GM23338 (cell line): Measurements from ENCODE around the gene FARS2. TPM values are rescaled to one million over a fixed set of nuclear protein-coding genes. Genes with fewer than 3 reads are reported as not detected.

Experiments
- ATAC-seq: fragments of 200-7000 bp; cut with Tn5 transposase; 3 replicates; pipeline ENCODE4 v1.9.1; 2020
- DNase-seq: peaks from one replicate; pipeline ENCODE4 v3.0.0-alpha.2; 2015; ENCODE audit warnings: low spot score
- H2AFZ ChIP-seq: fragments of 200-600 bp; sonication (generic); 2 replicates; pipeline ENCODE4 v1.8.0; 2016; ENCODE audit warnings: antibody characterized with exemption, mild to moderate bottlenecking, moderate library complexity
- H3F3A ChIP-seq: fragments of 200-600 bp; sonication (generic); replicated peaks from 2 replicates; pipeline ENCODE4 v1.8.0; 2017; ENCODE audit warnings: antibody characterized with exemption, mixed run types, low read depth
- H3K27ac ChIP-seq: fragments of 200-600 bp; sonication (generic); 2 replicates; pipeline ENCODE4 v1.6.1; 2016; ENCODE audit warnings: low read depth
- H3K27me3 ChIP-seq: fragments of 200-600 bp; sonication (generic); 2 replicates; pipeline ENCODE4 v1.8.0; 2016; ENCODE audit warnings: mild to moderate bottlenecking, mixed run types, moderate library complexity; ENCODE audit not compliant: insufficient read depth
- H3K36me3 ChIP-seq: fragments of 200-600 bp; sonication (generic); 2 replicates; pipeline ENCODE4 v1.8.0; 2016; ENCODE audit warnings: mild to moderate bottlenecking; ENCODE audit not compliant: insufficient read depth
- H3K4me1 ChIP-seq: fragments of 200-600 bp; sonication (generic); 2 replicates; pipeline ENCODE4 v1.8.0; 2016; ENCODE audit warnings: mild to moderate bottlenecking, moderate library complexity; ENCODE audit not compliant: insufficient read depth
- H3K4me2 ChIP-seq: fragments of 200-600 bp; sonication (generic); 2 replicates; pipeline ENCODE4 v1.7.1; 2017; ENCODE audit warnings: mixed run types
- H3K4me3 ChIP-seq: fragments of 200-600 bp; sonication (generic); 2 replicates; pipeline ENCODE4 v1.6.1; 2016; ENCODE audit warnings: mixed run types
- H3K79me2 ChIP-seq: fragments of 200-600 bp; sonication (generic); replicated peaks from 2 replicates; pipeline ENCODE4 v1.8.0; 2017; ENCODE audit warnings: mild to moderate bottlenecking; ENCODE audit not compliant: insufficient read depth
- H3K9me2 ChIP-seq: fragments of 200-600 bp; sonication (generic); 2 replicates; pipeline ENCODE4 v1.8.0; 2017; ENCODE audit not compliant: insufficient read depth
- H4K20me1 ChIP-seq: fragments of 200-600 bp; sonication (generic); replicated peaks from 2 replicates; pipeline ENCODE4 v1.8.0; 2017; ENCODE audit warnings: mild to moderate bottlenecking; ENCODE audit not compliant: insufficient read depth
- H3K27ac Mint-ChIP-seq: 2 replicates; pipeline ENCODE4 v1.8.0; 2020; ENCODE audit warnings: inconsistent platforms, mild to moderate bottlenecking, moderate library complexity, mixed read lengths
- H3K27me3 Mint-ChIP-seq: 3 replicates; pipeline ENCODE4 v1.8.0; 2022; ENCODE audit warnings: low read depth, mild to moderate bottlenecking, moderate library complexity, mixed read lengths, inconsistent platforms; ENCODE audit not compliant: insufficient read depth, poor library complexity
- H3K36me3 Mint-ChIP-seq: 3 replicates; pipeline ENCODE4 v1.8.0; 2021; ENCODE audit warnings: low read depth, mild to moderate bottlenecking, inconsistent platforms, moderate library complexity, mixed read lengths
- H3K4me1 Mint-ChIP-seq: 3 replicates; pipeline ENCODE4 v1.8.0; 2020; ENCODE audit warnings: mild to moderate bottlenecking, inconsistent platforms, mixed read lengths
- H3K4me3 Mint-ChIP-seq: 3 replicates; pipeline ENCODE4 v1.8.0; 2021; ENCODE audit warnings: moderate library complexity, mild to moderate bottlenecking, inconsistent platforms, mixed read lengths
- H3K9me3 Mint-ChIP-seq: 3 replicates; pipeline ENCODE4 v1.8.0; 2020; ENCODE audit warnings: moderate library complexity, mild to moderate bottlenecking, inconsistent platforms, mixed read lengths
- CREB1 ChIP-seq: fragments of 250-450 bp; sonication (Bioruptor Pico); IDR thresholded peaks from 2 replicates; pipeline ENCODE4 v1.5.0; 2020; ENCODE audit warnings: low read depth, mild to moderate bottlenecking, moderate library complexity
- ETS1 ChIP-seq: IDR thresholded peaks from 2 replicates; pipeline ENCODE4 v1.6.1; 2016; ENCODE audit warnings: antibody characterized with exemption
- EZH2 ChIP-seq: fragments of 200-600 bp; sonication (generic); IDR thresholded peaks from one replicate; pipeline ENCODE4 v1.8.0; 2017; ENCODE audit warnings: antibody characterized with exemption, mild to moderate bottlenecking, low read depth; ENCODE audit not compliant: unreplicated experiment
- EZH2phosphoT487 ChIP-seq: fragments of 200-600 bp; sonication (generic); IDR thresholded peaks from one replicate; pipeline ENCODE4 v1.8.1; 2018; ENCODE audit warnings: antibody characterized with exemption; ENCODE audit not compliant: unreplicated experiment
- POLR2AphosphoS5 ChIP-seq: IDR thresholded peaks from 2 replicates; pipeline ENCODE4 v1.6.1; 2016; ENCODE audit warnings: antibody characterized with exemption, low read depth
- STAT1 ChIP-seq: IDR thresholded peaks from one replicate; pipeline ENCODE4 v1.6.1; 2016; ENCODE audit warnings: antibody characterized with exemption; ENCODE audit not compliant: unreplicated experiment
- ZNF114 ChIP-seq: fragments of 250-450 bp; sonication (Bioruptor Pico); IDR thresholded peaks from 2 replicates; pipeline ENCODE4 v1.5.0; 2020; ENCODE audit warnings: mild to moderate bottlenecking, moderate library complexity
- ZNF331 ChIP-seq: fragments of 250-450 bp; sonication (Bioruptor Pico); IDR thresholded peaks from 2 replicates; pipeline ENCODE4 v1.5.0; 2020; ENCODE audit warnings: low read depth, mild to moderate bottlenecking, moderate library complexity
- ZNF462 ChIP-seq: fragments of 250-450 bp; sonication (Bioruptor Pico); IDR thresholded peaks from 2 replicates; pipeline ENCODE4 v1.5.0; 2020; ENCODE audit warnings: mild to moderate bottlenecking, moderate library complexity
- polyA plus RNA-seq: library from polyadenylated mRNA; unstranded; fragments of >200 nt; fragmentation: Nextera tagmentation; extraction: Ambion mirVana; gene quantifications from 2 replicates; pipeline ENCODE4 v1.2.1, GENCODE V29; 2016
- total RNA-seq: library from RNA; depleted of rRNA; stranded (reverse); fragments of >200 nt; shearing (Covaris generic); gene quantifications from 2 replicates; pipeline ENCODE4 v1.2.3, GENCODE V29; 2014
- TF ChIP-seq, protein P1 (sequence below): IDR thresholded peaks from one replicate; pipeline ENCODE4 v1.6.1; 2018; ENCODE audit warnings: antibody characterized with exemption; ENCODE audit not compliant: unreplicated experiment

FARS2 gene
- total and polyA plus RNA-seq, 2 experiments from 2014 or later = 7.6 to 19.0 TPM

DNA sequence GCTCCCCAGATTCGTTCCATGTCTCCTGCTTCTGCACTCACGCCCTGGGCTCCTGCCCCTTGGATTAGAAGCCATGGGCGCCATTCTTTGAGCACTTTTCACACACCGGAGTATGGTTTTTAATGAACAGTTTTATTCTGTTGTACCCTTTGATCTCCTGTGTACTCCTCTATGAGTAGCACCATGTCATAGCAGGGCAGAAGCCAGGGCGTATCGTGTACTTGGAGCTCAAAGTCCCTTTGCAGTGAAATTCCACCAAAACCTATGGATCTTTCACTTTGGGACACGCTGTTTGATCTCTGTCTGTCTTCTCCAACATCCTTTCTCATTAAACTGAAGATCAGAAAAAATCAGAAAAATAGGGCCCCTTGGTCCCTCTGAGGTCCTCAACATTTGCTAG lies 470.1 kb downstream of the FARS2 start (continued):
- TF ChIP-seq, protein P1, sequence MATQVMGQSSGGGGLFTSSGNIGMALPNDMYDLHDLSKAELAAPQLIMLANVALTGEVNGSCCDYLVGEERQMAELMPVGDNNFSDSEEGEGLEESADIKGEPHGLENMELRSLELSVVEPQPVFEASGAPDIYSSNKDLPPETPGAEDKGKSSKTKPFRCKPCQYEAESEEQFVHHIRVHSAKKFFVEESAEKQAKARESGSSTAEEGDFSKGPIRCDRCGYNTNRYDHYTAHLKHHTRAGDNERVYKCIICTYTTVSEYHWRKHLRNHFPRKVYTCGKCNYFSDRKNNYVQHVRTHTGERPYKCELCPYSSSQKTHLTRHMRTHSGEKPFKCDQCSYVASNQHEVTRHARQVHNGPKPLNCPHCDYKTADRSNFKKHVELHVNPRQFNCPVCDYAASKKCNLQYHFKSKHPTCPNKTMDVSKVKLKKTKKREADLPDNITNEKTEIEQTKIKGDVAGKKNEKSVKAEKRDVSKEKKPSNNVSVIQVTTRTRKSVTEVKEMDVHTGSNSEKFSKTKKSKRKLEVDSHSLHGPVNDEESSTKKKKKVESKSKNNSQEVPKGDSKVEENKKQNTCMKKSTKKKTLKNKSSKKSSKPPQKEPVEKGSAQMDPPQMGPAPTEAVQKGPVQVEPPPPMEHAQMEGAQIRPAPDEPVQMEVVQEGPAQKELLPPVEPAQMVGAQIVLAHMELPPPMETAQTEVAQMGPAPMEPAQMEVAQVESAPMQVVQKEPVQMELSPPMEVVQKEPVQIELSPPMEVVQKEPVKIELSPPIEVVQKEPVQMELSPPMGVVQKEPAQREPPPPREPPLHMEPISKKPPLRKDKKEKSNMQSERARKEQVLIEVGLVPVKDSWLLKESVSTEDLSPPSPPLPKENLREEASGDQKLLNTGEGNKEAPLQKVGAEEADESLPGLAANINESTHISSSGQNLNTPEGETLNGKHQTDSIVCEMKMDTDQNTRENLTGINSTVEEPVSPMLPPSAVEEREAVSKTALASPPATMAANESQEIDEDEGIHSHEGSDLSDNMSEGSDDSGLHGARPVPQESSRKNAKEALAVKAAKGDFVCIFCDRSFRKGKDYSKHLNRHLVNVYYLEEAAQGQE = no peak
- no peak for TF ChIP-seq ZNF331 (CRISPR knock-in tag)

GRCh38 chr6:5732496-5732895 lies 471.2 kb downstream of the FARS2 start:
- ATAC-seq = no peak
- no peak overlapping the region for H3K4me3 Mint-ChIP-seq
- H3K4me1 Mint-ChIP-seq = peaks cover 22% of the 10 kb centered on the region
- no peak for TF ChIP-seq ETS1
- no peak for TF ChIP-seq ZNF331 (CRISPR knock-in tag)
- no peak for TF ChIP-seq EZH2
- no peak for TF ChIP-seq POLR2AphosphoS5
- no peak for TF ChIP-seq ZNF114 (CRISPR knock-in tag)
- no peak for TF ChIP-seq EZH2phosphoT487
- TF ChIP-seq STAT1 = no peak
- TF ChIP-seq CREB1 (CRISPR knock-in tag) = no peak
- no peak for TF ChIP-seq ZNF462 (CRISPR knock-in tag)
- TF ChIP-seq, protein P1 = no peak

More at GRCh38 chr6:5732496-5732895, 471.2 kb downstream of the FARS2 start:
- no peak overlapping the region for H3K27ac ChIP-seq
- no peaks in the 10 kb centered on the region for H3K79me2 ChIP-seq
- no peak for DNase-seq
- Mint-ChIP-seq H3K36me3 (no peaks in the 10 kb centered on the region), H3K27me3 (peaks cover 3% of the 10 kb centered on the region), H3K9me3 (no peaks in the 10 kb centered on the region), H3K27ac (no peak overlapping the region)
- no peaks in the 10 kb centered on the region for H3K9me2 ChIP-seq
- no peaks in the 10 kb centered on the region for H3K36me3 ChIP-seq
- no peak overlapping the region for H3K4me3 ChIP-seq
- no peak overlapping the region for H2AFZ ChIP-seq
- no peaks in the 10 kb centered on the region for H4K20me1 ChIP-seq
- H3K4me1 ChIP-seq = no peaks in the 10 kb centered on the region
- no peak overlapping the region for H3K4me2 ChIP-seq
- H3F3A ChIP-seq = no peaks in the 10 kb centered on the region
- no peaks in the 10 kb centered on the region for H3K27me3 ChIP-seq
